Esophagus mucosa (tissue), 1 donor: Measurements from ENCODE around the gene NEAT1. TPM values are rescaled to one million over a fixed set of nuclear protein-coding genes. Genes with fewer than 3 reads are reported as not detected.

ENCODE experiments used
- ATAC-seq: fragments of 200-7000 bp; cut with Tn5 transposase; one replicate; pipeline ENCODE4 v1.9.1; 2020
- total RNA-seq: library from RNA; stranded (reverse); gene quantifications from one replicate; pipeline ENCODE4 v1.2.4, GENCODE V29; 2023
- donor health status: DM: yes; HTN: yes; CAD: no.

The NEAT1 gene
- 389 TPM for total RNA-seq

GRCh38 chr11:65422633-65423515, at the start of gene NEAT1:
NEAT1 (plus strand) TSS chr11:65422798.
- ATAC-seq: peak; percentile 28

GRCh38 chr11:65373839-65374580, 48.6 kb upstream of the NEAT1 start:
- peak; percentile 36 for ATAC-seq

- ATAC-seq: peak; percentile 51
Measured at GRCh38 chr11:65375012-65375411, 47.6 kb upstream of the NEAT1 start.

GRCh38 chr11:65376138-65376713, 46.4 kb upstream of the NEAT1 start:
- no peak for ATAC-seq

- no peak for ATAC-seq
Measured at GRCh38 chr11:65377036-65377435, 45.6 kb upstream of the NEAT1 start.

DNA sequence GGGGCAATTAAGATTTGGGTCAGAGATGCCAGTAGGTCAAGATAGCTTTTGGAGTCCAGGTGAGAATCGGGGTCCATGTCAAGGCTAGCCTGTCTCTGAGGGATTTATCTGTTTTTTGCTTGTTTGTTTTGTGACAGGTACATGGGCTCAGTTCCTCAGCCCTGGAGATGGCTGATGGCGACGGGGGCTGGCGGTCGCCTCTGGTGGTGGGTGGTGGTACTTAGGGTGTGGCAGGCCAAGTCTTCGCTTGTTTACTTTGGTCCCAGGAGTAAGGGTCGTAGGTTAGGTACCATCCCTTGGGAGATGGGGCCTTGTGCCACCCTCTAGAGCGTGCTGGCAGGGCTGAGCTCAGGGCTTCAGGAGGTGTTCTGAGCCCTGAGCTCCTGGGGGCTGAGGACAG, 44.8 kb upstream of the NEAT1 start:
- no peak for ATAC-seq

- ATAC-seq: no peak
Measured at GRCh38 chr11:65378208-65378927, 44.2 kb upstream of the NEAT1 start.

GRCh38 chr11:65378928-65379638, 43.5 kb upstream of the NEAT1 start:
- no peak for ATAC-seq

GRCh38 chr11:65379698-65380459, 42.7 kb upstream of the NEAT1 start:
- no peak for ATAC-seq

GRCh38 chr11:65380460-65381119, 42.0 kb upstream of the NEAT1 start:
- no peak for ATAC-seq

DNA sequence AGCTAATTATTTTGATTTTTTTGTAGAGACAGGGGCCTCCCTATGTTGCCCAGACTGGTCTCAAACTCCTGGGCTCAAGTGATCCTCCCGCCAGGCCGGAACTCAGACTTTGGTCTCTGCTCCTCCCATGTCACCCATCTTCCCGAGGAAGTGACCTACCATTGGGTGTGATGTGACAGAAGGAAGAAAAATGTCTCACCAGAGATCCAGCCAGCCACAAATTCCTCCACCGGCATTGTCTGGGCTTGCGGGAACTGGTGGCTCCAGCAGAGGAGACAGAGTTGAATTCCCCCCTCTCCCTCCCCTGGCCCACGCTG, 40.9 kb upstream of the NEAT1 start:
- peak; percentile 16 for ATAC-seq

DNA sequence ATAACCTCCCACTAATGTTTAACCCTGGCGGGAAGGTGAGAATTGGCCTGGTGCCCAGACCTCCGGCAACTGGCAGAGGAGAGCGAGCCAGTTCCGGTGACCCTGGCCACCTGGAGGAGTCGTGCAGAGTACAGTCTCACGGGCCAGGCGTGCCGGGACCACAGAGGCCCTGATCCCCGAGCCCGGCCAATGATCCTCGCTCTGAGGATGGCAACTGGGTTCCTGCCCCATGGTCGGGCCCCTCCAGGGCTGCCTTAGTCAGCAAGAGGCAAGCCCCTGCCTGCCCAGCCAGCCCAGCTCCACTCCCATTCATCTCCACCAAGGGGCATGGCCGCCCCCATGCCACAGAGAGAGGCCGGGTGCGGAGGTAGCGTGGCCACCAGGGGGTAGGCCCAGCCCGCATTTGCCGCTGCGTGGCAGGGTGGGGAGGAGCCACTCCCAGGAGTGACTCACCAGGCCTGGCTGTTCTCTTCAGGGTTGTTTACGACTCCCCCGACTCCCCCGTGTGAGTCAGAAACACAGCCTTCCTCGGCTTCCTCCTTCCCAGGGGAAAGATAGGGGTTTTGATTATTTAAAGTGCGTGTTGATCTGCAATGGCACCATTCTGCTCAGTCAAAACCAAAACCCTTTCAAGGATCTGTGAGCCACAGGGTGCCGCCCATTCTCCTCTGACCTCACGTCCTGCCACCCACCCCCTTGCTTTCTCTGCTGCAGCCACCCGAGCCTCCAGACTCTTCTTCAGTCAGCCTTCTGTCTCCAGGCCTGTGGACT, 40.4 kb upstream of the NEAT1 start, which contains the start of gene SLC25A45:
TSS of gene SLC25A45 (minus strand) at position 614 of the 771 bp plus-strand sequence. CDS start 695 bp downstream, outside the sequence.
- ATAC-seq: peak; percentile 89

- peak; percentile 54 for ATAC-seq
Measured at GRCh38 chr11:65382804-65383368, 39.7 kb upstream of the NEAT1 start.

GRCh38 chr11:65383778-65384177, 38.8 kb upstream of the NEAT1 start:
- ATAC-seq: no peak

DNA sequence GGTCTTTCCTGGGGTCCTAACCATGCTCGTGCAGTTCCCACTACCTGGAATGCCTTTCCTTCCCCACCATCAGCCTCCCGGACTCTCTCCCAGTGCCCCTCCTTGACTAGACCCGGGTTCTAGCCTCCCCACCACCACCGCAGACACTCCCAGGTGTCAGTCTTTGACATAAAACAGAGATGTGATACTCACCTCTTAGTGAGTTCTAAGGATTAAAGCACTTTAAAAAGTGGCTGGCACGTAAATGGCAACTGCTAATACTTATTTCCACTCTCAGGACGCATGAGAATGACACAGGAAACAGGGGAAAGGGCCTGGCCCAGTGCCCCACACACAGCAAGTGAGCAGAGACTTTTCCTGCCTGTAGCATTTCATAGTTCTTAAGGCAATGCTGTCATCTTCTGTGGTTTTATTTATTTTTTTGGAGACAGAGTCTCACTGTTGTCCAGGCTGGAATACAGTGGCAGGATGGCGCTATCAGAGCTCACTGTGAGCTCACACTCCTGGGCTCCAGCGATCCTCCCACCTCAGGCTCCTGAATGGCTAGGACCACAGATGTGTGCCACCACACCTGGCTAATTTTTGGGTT, 38.2 kb upstream of the NEAT1 start:
- ATAC-seq: no peak

- peak; percentile 70 for ATAC-seq
Measured at GRCh38 chr11:65386307-65387140, 36.1 kb upstream of the NEAT1 start, which contains the start of gene FRMD8. FRMD8 (plus strand) TSS chr11:65386637; CDS start chr11:65387037, 400 bp downstream.

- no peak for ATAC-seq
Measured at GRCh38 chr11:65388731-65389130, 33.9 kb upstream of the NEAT1 start.
